DMS 273 (cell line): ENCODE data around the gene MAGI1.

Experiments used
- DNase-seq: peaks from one replicate; lab custom pipeline; 2025; ENCODE audit not compliant: unreplicated experiment; lab: John Stamatoyannopoulos, UW

The MAGI1 gene

DNA sequence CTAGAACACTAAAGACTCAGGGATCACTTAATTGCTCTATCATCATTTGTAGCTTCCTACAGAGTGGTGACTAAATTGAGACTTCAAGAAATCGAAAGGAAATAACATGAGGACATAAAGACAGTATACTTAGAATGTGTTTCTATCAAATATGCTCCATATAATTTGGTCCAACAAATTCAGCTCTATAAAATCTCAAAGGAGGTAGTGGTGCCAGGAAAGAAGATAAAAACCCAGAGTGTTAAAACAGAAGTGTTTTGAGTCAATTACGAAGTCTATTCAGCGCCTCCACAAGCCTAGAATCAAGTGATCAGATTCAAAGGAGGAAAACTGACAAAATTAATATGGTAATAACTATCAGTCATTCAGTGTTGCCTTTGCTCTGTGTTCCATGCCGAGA, 22.9 kb downstream of the MAGI1 start:
- no peak for DNase-seq

DNA sequence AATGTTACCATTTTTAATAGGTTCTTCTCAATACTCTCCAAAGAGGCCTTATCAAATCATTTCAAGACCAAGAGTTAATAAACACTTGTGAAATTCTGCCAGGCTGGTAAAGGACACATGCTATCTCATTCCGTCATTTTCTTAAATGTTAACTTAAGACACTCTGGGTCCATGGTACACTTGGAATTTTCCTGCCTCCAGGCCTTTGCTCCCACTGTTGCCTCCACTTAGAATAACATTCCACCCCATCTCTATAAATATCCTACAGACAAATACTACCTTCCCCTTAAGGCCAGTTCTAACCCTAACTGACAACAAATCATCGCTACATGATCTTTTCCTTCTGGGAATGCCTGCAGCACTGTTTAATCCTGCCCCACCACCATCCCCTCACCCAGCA, 24.1 kb downstream of the MAGI1 start:
- DNase-seq = no peak

DNA sequence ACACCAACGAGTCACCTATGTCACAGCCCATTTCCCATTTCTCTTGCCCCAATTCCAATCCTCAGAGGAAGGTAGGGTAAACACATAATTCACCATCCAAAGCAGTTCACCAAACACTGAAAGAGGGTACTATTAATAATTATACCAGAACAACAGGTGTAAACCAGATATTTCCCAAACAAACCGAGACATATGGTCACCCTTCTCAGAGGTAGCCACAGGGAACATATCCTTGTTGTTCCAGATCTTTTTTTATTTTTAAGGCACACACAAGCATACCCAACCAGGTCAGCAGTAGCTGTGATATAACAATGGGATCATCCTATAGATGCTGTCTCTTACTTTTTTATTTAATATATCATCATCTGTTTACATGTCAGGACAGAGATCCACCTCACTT, 24.7 kb downstream of the MAGI1 start:
- DNase-seq = no peak

DNA sequence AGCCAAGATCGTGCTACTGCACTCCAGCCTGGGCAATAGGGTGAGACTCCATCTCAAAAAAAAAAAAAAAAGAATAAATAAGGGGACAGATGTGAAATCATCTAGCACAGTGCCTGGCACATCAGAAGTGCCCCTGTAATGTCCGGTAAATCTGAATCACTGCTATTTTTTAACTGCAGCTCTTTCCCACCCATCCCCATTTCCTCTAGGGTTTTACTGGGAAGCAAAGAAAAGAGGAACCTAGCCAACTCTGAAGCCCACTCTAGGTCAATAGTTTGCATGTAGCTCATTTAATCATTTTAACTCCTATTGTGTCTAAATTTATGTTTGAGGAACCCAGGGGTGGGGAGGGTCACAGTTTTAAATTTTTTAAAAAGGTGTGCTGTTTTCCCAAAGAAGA, 26.0 kb downstream of the MAGI1 start:
- no peak for DNase-seq

DNA sequence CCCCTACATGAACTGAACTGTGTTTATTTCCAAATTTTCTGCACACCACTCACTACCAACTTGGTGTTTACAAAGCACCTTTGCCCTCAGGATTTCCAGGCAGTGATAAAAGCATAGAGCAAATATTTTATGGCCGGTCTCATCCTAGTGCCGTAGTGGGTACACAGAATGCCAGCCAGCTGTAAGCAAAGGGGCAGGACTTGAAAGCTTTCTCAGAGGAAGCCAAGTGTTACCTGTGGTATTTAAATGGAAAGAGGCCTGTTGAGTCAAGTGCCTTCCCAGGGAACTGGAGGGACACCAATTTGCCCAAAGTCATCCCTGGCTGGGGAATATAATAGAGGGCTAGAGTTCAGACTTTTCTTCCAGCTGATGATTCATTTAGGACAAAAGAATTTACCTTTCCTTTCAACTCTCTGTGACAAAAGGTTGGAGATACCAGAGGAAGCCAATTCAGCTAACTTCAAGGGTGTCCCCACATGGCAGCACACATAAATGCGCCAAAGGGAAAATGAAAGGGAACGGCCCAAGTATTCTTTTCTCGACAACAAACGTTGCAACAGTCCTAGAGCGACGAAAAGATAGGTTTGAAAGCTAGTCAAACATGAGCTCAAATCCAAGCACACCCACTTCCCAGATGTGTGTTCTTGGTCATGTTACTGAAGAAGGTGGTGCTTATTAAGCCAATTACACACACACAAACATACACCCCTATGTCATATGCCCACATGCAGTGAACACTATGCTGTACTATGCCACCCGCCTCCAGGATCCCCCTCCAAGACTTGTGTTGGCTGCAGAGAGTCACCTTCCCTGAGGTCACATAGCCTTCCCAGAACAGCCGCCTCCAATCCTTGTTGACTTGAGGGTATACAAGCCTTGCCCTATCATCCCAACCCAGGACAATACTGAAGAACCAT, 27.7 kb downstream of the MAGI1 start:
- no peak for DNase-seq

DNA sequence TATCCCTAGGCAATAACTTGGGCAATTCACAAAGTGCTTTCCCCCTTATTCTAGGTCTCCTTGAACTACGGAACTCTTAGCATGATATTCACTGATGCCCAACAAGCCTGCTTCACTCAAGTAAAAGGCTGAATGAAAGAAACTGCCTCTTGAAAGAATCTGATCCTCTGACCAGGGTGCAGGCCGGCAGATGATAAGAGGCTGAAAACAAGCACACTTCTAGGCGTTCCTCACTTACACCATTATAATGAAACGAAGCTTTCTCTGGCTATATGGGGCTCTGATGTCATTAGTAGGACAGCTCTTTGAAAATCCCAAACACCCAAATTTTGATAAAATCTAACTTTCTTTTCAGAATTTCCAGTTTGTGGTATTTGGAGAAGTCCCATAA, 28.4 kb downstream of the MAGI1 start:
- no peak for DNase-seq

DNA sequence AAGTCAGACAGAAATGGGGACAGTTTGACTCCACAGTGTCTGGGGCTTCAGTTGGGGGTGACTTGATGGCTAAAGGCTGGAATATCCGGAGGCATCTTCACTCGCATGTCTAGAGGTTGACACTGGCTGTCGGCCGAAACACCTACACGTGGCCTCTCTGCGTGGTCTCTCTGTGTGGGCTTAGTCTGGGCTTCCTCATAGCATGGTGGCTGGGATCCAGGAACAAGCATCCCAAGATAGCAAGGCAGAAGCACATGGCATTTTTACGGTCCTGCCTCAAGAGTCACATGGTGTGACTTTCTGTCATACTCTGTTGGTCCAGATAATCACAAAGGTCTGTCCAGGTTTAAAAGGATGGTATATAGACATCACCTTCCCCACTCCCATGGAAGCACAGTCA, 34.5 kb downstream of the MAGI1 start:
- no peak for DNase-seq

DNA sequence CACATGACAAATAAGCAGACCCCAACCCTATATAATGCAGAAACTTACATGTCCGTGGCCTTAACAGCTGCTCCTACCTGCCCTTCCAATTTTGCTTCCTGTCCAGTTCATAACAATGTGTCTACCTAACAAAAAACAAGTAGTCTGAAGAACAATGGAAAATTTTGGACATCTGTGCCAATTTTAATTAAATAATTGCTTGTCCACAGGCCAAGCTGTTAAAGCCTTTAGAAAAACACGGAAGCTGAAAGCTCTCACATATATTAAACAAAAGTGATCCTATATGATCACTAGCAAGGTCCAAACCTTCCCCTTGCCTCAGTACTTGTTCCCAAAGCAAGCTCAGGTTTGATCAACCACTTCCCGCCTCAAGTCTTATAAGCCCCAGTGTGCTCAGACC, 37.1 kb downstream of the MAGI1 start:
- no peak for DNase-seq

DNA sequence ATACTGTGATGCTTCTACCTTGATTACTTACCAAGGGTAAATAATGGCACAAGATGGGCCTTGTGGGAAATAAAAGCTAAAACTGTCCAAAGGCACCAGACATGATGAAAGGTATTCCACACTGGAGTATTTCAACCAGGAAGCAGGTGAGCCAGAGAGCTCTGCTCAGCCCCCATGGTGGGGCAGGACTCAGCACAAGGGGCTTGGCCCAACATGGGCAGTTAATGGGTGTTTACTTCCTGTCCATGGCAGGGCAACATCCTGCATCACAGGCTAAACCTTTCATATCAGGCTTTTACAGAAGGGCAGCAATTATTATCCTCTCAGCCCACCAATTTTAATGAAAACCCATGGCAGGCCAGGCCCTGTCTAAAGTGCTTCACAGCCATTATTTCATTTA, 38.2 kb downstream of the MAGI1 start:
- no peak for DNase-seq

DNA sequence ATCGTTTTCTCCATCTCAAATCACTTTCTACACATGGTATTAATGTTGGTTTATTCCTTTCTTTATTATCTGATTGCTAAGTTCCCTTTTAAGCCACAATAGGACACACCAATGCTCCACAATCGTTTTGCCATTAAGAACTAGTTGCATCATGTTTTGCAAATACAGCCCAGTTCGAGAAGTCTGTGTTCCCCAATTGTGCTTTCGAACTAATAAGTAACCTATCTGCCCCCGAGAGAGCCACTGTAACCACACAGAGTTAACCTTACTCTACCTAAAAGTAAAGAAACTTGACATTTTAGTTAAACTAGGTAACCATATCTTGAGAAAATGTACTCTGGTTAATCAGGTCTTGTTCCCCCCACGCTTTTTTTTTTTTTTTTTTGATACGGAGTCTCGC, 39.1 kb downstream of the MAGI1 start:
- no peak for DNase-seq

DNA sequence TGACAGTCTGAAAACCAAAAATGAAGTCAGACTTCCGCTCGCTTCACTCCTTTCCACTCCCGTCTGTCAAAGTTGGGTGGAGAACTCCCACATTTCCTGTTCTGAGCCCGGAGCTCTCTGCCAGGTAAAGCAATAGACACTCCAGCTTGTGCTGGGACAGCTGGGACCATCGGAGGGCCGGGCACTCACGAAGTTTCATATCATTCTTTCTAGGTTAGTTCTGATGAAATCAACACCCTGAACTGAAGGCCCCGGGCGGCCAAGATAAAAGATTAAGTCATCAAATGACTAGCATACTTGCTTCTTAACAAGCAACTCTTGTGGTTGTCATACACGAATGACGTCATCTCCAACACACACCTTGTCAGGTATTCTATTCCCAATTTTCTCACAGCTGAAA, 42.1 kb downstream of the MAGI1 start:
- no peak for DNase-seq

DNA sequence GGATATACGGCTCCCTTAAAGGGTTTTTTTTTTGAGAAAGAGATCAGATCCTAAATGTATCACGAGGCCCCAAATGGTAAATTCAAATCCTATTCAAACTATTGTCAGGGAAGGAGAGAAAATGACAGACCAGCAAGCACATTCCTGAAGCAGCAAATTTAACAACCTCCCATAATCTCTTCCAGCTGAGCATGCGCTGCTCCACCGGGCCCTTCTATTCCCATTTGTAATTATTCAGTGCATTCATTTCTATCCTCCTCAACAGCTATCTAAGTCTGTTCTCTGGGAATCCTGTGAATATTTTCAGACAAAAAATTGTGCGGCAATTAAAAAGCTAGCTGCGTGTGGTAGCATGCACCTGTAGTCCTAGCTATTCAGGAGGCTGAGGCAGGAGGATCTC, 43.2 kb downstream of the MAGI1 start:
- DNase-seq = no peak

DNA sequence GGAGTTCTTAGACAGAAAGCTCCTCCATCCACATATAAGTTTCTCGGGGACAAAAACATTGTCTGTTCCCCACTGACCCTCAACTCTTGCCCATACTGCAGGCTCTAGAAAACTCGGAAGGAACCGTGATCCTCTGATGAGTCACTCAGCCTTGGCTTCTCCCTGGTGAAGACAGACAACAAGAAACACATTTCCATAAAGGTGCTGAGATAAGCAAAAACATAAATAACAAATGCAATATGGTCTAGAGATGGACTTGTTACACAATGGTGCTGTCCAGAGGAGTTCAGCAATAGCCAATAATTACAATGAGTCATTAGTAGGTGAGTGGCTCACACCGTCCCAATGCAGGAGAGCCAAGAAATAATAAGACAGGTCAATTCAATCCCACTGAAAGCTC, 43.7 kb downstream of the MAGI1 start:
- DNase-seq = no peak

DNA sequence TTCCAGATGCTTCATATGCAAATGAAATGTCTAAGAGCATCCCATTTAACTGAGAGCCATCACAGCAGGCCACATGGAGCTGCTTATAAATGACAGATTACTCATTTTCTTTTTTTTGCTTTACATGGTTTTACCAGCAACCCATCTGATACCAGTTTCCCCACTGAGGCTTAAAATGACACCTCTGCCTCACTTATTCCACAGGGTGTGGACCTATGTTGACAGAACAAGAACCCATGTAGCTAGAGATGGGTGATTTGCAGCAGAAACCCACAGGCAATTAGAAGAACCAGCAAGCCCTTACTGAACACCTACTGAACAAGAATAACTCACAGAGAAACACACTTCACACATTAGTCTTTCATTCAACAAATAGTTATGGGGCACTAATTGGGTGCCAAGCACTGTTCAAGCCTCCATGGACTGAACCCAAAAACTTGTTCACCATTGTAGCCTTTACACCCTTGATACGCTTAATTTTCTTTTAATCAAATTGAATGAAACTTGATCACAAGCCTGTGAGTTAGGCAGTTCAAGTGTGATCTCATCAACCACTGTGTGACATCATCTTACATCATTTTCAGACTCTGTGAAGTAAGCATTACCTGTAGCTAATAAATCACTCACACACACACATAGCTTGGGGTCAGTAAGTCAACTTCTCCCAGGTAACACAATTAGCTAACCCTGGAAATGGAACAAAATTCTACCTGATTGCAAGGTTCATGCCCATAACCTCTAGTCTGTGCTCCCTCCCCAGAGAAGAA, 45.4 kb downstream of the MAGI1 start:
- DNase-seq = no peak

DNA sequence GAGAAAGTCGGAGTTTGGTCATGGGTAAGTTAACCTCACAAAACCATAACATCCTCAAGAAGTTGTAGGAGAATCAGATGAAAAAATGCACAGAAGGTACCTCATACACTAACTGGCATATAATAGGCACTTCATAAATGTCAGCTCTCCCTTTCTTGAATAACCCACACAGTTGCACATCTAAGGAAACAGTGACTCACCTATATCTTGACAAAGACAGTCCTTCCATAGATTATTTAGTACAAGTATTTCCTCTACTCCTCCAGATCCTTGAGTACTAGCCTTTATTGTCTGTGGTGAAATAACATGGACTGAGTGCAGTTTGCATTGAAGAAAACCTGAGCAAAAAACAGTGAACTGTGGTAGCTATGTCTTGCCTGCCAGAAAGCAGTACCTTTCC, 46.6 kb downstream of the MAGI1 start:
- DNase-seq = no peak

DNA sequence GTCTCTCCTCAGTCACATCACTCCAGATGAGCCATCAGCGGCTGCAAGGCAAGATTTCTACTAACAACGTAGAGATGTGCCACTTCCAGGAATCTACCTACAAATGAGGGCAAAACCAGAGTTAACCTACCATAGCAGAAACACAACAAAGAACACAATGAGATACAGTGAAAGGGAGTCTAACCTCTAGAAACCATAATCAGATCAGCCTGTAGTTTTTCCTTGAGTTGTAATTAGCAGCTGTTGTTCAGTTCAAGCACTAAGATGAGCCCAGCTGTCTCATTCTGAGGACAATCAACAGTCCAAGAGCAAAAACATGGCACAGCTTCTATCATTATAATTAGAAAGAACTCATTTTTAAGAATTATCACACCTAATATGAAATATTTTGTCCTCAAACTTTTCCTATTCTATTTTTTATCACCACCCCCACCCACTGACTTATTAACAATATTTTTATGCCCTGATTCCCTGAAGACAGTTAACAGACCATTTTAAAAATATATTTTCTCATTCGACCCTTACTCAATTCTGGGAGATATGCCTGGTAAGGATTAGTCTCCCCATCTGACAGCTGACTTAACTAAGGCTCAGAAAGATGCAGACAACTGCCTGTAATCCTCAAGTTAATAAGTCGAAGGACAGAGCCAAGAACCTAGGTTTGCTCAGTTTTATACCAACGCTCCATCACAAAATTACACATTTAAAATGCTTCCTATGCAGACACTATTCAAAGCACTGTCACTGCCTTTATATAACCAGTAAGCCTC, 50.1 kb downstream of the MAGI1 start:
- peak; percentile 14 for DNase-seq

DNA sequence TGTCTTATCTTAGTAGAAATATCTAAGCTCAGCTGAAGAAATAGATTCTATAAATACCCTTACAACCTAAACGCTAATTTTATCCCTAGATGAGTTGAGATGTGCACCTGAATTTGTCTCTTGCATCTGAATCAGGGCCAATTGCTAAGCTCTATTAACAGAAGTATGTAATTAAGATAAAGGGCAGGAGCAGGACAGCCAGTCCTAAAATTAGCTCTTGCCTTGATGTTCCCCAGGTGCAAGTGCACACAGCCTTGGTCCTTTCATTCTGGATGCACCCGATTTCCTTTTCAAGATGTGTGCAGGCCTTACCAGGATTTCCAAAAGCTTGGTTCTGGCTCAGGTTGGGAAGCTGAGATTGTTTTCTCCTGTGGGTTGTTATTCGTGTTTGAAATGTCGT, 52.4 kb downstream of the MAGI1 start:
- no peak for DNase-seq

DNA sequence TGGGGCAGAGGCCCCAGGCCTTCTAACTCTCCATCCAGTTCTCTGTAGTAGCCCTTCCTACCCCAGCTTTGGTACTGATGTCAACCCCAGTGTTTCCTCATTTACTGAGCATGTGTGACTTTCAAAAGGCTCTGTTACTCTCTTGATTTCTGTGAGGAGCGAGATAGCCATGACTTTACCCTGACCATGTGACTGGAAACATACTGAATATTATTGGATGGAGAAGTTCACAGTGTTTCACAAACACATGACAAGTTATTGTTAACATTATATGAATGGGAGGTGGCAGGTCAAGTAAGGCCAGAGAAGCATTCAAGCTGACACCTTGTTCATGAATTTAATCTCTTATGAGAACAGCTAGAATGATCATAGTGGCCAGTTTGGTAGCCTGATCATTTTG, 53.7 kb downstream of the MAGI1 start:
- DNase-seq = no peak

DNA sequence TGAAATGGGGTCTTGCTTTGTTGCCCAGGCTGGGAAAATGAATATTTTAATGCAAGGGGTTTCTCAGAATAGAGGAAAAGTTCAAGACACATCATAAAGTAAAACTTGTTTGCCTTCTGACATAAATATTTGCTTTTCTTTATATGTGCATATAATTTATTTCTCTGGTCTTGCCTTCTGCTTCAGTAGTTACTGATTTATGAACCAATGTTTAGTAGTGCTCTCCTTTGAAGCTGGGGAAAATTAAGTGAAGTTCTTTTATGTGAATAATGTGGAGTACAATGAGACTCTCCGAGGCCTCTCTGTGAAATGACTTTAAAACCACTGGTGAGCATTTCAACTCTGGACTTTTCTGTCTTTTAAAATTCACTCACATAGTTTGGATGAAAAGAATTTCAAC, 55.6 kb downstream of the MAGI1 start:
- DNase-seq = no peak

DNA sequence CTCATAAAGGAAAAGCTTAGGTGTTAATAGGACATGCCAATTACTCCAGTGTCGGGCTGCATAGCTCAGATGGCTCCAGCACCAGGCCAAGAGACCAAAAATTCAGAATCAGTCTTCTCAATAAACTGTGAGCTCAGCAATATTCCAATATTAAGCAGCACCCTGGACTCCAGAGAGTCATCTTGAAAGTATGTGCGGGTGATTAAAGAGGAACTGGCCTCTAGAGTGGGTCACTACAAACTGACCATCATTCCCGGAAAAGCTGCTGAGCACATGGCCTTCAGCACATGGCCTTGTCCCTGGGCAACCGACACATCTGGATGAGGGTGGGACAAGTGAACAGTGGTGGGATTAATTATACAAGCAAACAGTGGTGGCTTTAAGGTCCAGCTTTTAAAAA, 59.0 kb downstream of the MAGI1 start:
- no peak for DNase-seq

DNA sequence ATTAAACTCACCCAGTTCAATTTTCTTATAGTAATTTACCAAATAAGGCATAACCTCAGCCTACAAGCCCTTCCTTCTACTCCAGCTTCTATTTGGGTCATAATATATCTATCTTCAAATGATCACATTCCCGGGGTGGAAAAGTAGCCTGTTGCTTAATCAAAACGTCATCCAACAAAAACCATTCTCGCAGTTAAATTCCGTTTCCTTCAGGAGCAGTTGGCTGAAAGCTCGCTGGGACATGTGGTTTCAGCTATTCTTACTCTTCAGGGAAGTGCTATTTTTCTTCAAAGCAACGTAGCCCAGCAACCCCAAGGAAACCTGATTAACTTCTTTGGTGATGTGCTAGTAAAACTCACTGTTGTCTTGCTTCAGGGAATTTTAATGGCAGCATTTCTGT, 59.6 kb downstream of the MAGI1 start:
- no peak for DNase-seq

DNA sequence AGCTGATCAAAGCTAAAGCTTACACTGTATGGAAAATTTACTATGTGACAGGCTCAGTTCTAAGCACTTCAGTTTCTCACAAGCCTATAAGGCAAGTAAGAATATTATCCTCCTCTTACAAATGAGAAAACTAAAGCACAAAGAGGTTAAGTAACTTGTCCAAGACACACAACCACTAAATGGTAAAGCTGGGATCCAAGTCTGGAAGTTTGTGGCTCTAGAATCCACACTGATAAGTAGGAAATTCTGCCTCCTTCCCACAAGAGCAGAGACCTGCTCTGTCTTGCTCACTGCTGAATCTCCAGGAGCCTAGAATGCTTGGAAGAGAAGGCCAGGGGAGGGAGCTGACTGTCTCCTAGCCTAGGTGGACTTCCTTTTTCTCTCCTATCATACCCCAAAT, 60.6 kb downstream of the MAGI1 start:
- no peak for DNase-seq
